OCI-LY1 (cell line): Measurements from ENCODE around the gene ATP6V1A.

Source experiments
- EZH2 ChIP-seq: fragments of 200-600 bp; sonication (generic), shearing (Covaris generic); IDR thresholded peaks from 2 replicates; pipeline ENCODE4 v1.8.0; 2017; ENCODE audit warnings: borderline replicate concordance, mixed run types, mild to moderate bottlenecking, antibody characterized with exemption, low read length, moderate library complexity, mixed read lengths
- TF ChIP-seq, protein P1 (sequence below): fragments of 200-600 bp; sonication (generic), shearing (Covaris generic); IDR thresholded peaks from 2 replicates; pipeline ENCODE4 v1.5.1; 2017; ENCODE audit warnings: mild to moderate bottlenecking, antibody characterized with exemption, low read length, moderate library complexity, mixed read lengths

DNA sequence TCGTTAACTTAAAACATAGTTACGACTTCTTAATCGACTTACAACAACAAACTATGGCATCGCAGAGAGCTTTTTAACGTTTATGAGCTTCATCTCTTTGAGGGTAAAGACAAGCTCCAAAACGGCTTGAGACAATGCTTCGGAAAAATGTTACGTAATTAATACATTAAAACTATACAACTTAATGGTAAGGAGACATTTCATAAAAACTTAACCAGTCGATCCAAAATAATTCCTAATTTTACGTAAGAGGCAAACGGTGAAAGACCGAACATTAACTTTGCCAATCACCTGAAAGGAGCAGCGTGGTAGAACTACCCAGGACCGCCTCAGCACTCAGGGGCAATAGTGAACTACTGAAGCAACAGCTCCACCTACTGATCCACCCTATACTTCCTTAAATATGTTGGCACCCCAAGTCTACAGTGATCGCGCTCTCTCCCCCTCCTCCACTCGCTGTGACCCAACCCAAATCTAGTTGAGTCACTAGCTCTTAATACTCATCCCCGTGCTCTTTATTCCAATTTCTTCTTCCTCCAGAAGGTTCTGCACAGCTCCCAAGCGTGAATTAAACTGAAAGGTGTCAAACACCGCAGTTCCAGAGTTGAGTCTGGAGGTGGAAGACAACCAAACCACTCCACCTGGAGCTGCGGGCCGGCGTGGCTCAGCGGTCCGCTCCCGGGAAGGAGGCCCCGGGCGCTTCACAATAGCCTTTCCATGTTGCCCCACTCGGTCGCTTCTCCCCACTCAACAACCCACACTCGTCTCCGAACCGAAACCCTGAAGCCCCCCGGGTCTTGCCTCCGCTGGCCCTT lies 1.7 kb upstream of the ATP6V1A start:
- TF ChIP-seq EZH2: no peak
- TF ChIP-seq, protein P1, sequence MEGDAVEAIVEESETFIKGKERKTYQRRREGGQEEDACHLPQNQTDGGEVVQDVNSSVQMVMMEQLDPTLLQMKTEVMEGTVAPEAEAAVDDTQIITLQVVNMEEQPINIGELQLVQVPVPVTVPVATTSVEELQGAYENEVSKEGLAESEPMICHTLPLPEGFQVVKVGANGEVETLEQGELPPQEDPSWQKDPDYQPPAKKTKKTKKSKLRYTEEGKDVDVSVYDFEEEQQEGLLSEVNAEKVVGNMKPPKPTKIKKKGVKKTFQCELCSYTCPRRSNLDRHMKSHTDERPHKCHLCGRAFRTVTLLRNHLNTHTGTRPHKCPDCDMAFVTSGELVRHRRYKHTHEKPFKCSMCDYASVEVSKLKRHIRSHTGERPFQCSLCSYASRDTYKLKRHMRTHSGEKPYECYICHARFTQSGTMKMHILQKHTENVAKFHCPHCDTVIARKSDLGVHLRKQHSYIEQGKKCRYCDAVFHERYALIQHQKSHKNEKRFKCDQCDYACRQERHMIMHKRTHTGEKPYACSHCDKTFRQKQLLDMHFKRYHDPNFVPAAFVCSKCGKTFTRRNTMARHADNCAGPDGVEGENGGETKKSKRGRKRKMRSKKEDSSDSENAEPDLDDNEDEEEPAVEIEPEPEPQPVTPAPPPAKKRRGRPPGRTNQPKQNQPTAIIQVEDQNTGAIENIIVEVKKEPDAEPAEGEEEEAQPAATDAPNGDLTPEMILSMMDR: peak; percentile 70
